ENCODE results near the gene PLXDC1.

PLXDC1 gene

GRCh38 chr17:39094607-39095308 is 56.7 kb downstream of the PLXDC1 start:
- no peak for DNase-seq

GRCh38 chr17:39092692-39093230 is 58.7 kb downstream of the PLXDC1 start:
- no peak for DNase-seq

GRCh38 chr17:39090908-39091665 is 60.4 kb downstream of the PLXDC1 start:
- DNase-seq: no peak

GRCh38 chr17:39090400-39090799 is 61.0 kb downstream of the PLXDC1 start:
- DNase-seq: no peak

- no peak for DNase-seq
These were observed 66.9 kb downstream of the PLXDC1 start for GRCh38 chr17:39084558-39084957.

DNA sequence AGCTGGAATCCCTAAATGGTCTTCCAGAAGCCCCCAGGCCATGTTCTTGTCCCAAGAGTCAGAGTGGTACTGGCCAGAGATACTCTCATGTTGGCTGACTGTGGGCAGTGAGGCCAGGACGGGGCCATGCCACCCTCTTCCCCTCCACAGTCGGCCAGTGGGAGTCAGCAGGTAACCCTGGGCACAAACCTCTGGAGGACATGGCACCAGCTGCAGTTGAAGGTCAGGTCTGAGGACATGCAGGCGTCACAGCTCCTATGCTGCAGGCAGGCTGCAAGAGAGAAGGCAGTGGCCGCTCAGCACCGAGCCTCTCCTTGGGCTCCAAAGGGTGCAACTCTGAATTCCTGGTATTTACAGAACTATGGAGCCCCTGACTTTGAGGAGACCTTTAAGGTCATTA is 68.2 kb downstream of the PLXDC1 start:
- DNase-seq: no peak

- no peak for DNase-seq
These were observed 69.0 kb downstream of the PLXDC1 start for GRCh38 chr17:39082482-39082881.

DNA sequence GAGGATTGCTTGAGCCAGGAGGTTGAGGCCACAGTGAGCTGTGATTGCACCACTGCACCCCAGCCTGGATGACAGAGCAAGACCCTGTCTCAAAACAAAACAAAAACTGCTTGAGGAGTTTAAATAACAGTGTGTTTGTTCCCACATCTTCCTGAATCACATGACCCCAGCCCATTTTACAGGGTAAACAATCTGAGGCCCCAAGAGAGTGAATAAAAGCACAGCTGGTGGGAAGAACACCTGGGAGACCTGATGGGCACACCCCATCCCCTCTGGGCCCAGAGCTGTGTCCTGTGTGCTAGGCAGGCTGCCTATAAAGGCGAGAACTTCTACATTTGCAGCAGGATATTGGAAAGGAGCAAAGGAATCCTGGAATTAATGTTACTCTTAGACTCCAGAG is 69.6 kb downstream of the PLXDC1 start:
- no peak for DNase-seq

- DNase-seq: no peak
These were observed 70.9 kb downstream of the PLXDC1 start for GRCh38 chr17:39080421-39081078.

GRCh38 chr17:39079836-39080235 is 71.6 kb downstream of the PLXDC1 start:
- DNase-seq: no peak

DNA sequence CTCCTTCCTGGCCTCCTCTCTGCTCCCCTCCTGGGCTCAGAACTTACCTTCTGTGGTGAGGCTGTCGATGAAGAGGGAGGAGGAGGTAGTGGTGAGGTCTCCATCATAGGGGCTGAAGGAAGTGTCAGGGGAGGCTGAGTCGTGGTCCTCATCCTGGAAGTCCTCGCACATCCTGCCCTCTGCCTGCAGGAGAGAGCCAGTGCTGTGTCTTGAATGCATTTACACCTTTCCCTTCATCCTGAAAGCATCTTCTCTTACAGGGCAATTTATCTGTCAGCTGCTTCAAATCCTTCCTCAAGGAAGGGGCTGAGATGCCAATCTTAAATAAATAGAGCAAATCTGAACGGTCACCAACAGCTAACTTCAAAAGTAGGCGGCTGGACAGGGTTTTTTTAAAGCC is 73.6 kb downstream of the PLXDC1 start:
- DNase-seq: no peak

DNA sequence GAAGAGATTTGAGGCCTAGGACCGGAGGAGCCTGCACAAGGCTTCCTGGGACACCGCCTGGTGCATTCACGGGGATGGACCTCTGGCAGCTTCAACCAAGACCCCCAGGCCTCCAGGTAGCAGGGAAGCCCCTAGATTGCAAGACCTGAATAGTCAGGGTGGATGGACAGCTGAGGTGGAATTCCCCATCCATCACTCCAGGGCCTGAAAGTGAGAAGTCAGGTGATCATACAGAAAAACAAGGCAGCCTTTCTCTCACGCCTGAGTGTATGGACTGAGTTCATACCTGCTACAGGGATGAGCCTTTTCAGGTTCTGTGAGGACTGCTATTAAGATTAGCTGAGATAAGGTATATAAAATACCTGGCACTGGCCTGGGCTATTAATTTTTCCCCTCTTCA is 74.2 kb downstream of the PLXDC1 start:
- DNase-seq: no peak

DNA sequence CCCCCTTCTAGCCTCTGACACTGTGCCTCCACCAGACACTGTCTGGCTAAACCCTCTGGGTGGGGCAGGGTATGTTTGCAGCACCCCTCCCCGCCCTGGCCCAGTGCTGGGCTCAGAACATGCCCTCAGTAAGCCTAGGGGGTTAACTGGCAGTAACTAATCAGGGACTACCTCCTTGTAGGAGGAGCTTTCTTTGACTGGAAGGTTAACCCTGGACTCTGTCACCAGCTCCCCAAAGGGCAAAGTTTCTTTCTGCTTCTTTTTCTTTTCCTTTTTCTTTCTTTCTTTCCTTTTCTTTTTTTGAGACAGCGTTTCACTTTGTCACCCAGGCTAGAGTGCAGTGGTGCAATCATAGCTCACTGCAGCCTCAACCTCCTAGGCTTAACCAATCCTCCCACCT is 76.8 kb downstream of the PLXDC1 start:
- no peak for DNase-seq

GRCh38 chr17:39073916-39074315 is 77.5 kb downstream of the PLXDC1 start:
- DNase-seq: no peak

- no peak for DNase-seq
These were observed 78.1 kb downstream of the PLXDC1 start for GRCh38 chr17:39073353-39073752.

DNA sequence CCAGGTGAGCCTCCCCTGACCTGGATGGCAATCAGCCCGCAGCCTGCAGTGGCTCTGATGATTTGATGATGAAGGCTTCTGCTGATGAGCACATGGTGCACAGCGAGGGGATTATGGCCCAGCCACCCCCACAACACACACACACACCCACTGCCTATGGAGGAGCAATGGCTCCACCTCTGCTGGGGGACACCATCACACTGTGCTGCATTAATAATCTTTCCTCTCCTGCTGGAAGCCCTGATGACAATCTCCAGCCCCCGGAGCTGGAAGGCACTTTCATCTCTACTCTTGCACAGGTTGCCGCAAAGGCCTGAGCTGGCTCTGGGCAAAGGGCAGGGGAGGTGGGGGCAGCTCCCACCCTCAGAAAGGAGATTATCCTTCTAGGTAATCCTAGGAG is 79.9 kb downstream of the PLXDC1 start:
- no peak for DNase-seq

GRCh38 chr17:39069114-39069756 is 82.2 kb downstream of the PLXDC1 start:
- DNase-seq: peak; percentile 48

- no peak for DNase-seq
These were observed 86.6 kb downstream of the PLXDC1 start for GRCh38 chr17:39064819-39065218.

DNA sequence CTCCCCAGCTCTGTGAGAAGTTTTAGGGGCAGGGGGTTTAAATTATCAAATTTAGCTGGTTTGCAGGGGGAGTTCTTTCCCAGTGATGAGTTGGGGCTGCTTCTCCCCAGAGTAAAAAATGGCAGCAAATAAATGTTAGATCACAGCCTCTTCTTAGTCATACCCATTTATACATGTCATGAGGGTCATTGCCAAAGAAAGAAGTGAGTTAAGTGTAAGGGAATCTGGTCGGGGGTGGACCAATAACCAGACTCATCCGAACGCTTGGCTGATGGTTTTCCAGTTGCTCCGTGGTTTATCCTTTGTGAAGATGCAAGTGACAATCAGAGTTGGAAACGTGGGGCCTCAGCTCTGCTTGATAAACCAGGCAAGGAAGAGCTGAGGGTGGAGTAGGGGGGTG is 87.1 kb downstream of the PLXDC1 start:
- no peak for DNase-seq

- no peak for DNase-seq
These were observed 87.8 kb downstream of the PLXDC1 start for GRCh38 chr17:39063681-39064069.

GRCh38 chr17:39062846-39063680 is 88.4 kb downstream of the PLXDC1 start:
- no peak for DNase-seq

- DNase-seq: no peak
These were observed 92.9 kb downstream of the PLXDC1 start for GRCh38 chr17:39058524-39058923.

All from 8988T (cell line).